Mesendoderm (in vitro differentiated cells): ENCODE data around the gene COPS9.

Experiments used
- DNase-seq: peaks from one replicate; pipeline ENCODE4 v3.0.0; 2013
- H2AK5ac ChIP-seq: 2 replicates; pipeline ENCODE4 v1.6.1; 2013; ENCODE audit warnings: low read length, inconsistent platforms
- H2BK120ac ChIP-seq: 2 replicates; pipeline ENCODE4 v1.6.1; 2013; ENCODE audit warnings: low read depth, mild to moderate bottlenecking, low read length, moderate library complexity, mixed read lengths
- H2BK15ac ChIP-seq: replicated peaks from 2 replicates; pipeline ENCODE4 v1.6.1; 2013; ENCODE audit warnings: low read depth, mild to moderate bottlenecking, moderate library complexity
- H2BK5ac ChIP-seq: 2 replicates; pipeline ENCODE4 v1.6.1; 2013; ENCODE audit warnings: low read length, inconsistent platforms
- H3K18ac ChIP-seq: 2 replicates; pipeline ENCODE4 v1.6.1; 2013; ENCODE audit warnings: mild to moderate bottlenecking, low read length, mixed read lengths
- H3K23ac ChIP-seq: one replicate; pipeline ENCODE4 v1.6.1; 2013; ENCODE audit warnings: low read length
- H3K27ac ChIP-seq: 2 replicates; pipeline ENCODE4 v1.5.1; 2013; ENCODE audit warnings: low read depth, mild to moderate bottlenecking, inconsistent platforms, low read length, moderate library complexity
- H3K27me3 ChIP-seq: 2 replicates; pipeline ENCODE4 v1.6.1; 2013; ENCODE audit warnings: low read length, control low read depth, mild to moderate bottlenecking, inconsistent platforms; ENCODE audit not compliant: insufficient read depth, poor library complexity
- H3K36me3 ChIP-seq: 2 replicates; pipeline ENCODE4 v1.6.1; 2013; ENCODE audit warnings: low read length, inconsistent platforms; ENCODE audit not compliant: control insufficient read depth, insufficient read depth
- H3K4ac ChIP-seq: one replicate; pipeline ENCODE4 v1.6.1; 2013; ENCODE audit warnings: low read depth, mild to moderate bottlenecking, low read length, moderate library complexity
- H3K4me1 ChIP-seq: 2 replicates; pipeline ENCODE4 v1.6.1; 2013; ENCODE audit warnings: low read depth, low read length, inconsistent platforms; ENCODE audit not compliant: control insufficient read depth
- H3K4me2 ChIP-seq: 2 replicates; pipeline ENCODE4 v1.6.1; 2013; ENCODE audit warnings: low read length
- H3K4me3 ChIP-seq: 2 replicates; pipeline ENCODE4 v1.5.1; 2013; ENCODE audit warnings: mild to moderate bottlenecking, low read length
- H3K56ac ChIP-seq: one replicate; pipeline ENCODE4 v1.6.1; 2013; ENCODE audit warnings: low read length
- H3K79me1 ChIP-seq: 2 replicates; pipeline ENCODE4 v1.6.1; 2013; ENCODE audit warnings: low read length, inconsistent platforms
- H3K79me2 ChIP-seq: 2 replicates; pipeline ENCODE4 v1.6.1; 2013; ENCODE audit warnings: mild to moderate bottlenecking, low read length; ENCODE audit not compliant: control insufficient read depth, insufficient read depth
- H3K9ac ChIP-seq: 2 replicates; pipeline ENCODE4 v1.6.1; 2013; ENCODE audit warnings: low read length, inconsistent platforms
- H4K5ac ChIP-seq: one replicate; pipeline ENCODE4 v1.6.1; 2013; ENCODE audit warnings: low read length
- H4K8ac ChIP-seq: one replicate; pipeline ENCODE4 v1.6.1; 2013; ENCODE audit warnings: low read depth, mild to moderate bottlenecking, control low read depth, low read length, moderate library complexity
- WGBS: extraction: QIAGEN DNeasy Blood & Tissue Kit; methylation state at CpG from one replicate; pipeline ENCODE4 v1.1.7; 2013; ENCODE audit warnings: low lambda C conversion rate, missing lambda C conversion rate; ENCODE audit not compliant: insufficient coverage; ENCODE audit errors: extremely low coverage; 5-methylcytosine and 5-hydroxymethylcytosine counted together

COPS9 gene

DNA sequence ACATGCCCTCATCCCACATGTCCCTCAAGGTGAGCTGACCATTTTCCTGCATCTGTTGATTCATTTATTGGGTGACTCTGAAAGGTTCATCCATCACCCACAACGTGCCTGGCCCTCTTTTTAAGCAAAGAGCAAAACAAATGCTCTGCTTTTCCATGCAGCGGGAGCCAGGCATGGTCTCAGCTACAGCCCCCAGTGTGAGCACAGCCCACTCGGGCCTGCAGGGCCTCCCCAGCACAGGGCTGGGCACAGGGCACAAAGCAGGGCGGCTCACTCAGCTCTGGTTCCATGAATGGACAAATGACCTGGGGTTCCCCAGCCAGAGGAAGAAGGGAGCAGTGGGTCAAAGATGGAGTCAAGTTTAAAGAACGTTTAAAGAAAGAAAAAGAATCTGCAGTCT lies 28.5 kb upstream of the COPS9 start:
- Histone ChIP-seq H4K5ac (no peak overlapping the region), H3K56ac (no peak overlapping the region), H2AK5ac (no peak overlapping the region), H2BK15ac (no peak overlapping the region), H3K4me1 (no peaks in the 10 kb centered on the region), H3K4me2 (no peak overlapping the region), H3K27ac (no peak overlapping the region), H4K8ac (no peak overlapping the region), H3K27me3 (no peaks in the 10 kb centered on the region), H3K18ac (no peak overlapping the region), H3K79me2 (no peaks in the 10 kb centered on the region), H3K4ac (no peak overlapping the region), H3K9ac (no peak overlapping the region), H2BK5ac (no peak overlapping the region), H3K23ac (no peak overlapping the region), H3K36me3 (no peaks in the 10 kb centered on the region), H3K79me1 (no peaks in the 10 kb centered on the region), H3K4me3 (no peak overlapping the region), H2BK120ac (no peak overlapping the region)
- DNase-seq = no peak
- no CpG with 5 or more reads among the region's 5 CpGs for WGBS

DNA sequence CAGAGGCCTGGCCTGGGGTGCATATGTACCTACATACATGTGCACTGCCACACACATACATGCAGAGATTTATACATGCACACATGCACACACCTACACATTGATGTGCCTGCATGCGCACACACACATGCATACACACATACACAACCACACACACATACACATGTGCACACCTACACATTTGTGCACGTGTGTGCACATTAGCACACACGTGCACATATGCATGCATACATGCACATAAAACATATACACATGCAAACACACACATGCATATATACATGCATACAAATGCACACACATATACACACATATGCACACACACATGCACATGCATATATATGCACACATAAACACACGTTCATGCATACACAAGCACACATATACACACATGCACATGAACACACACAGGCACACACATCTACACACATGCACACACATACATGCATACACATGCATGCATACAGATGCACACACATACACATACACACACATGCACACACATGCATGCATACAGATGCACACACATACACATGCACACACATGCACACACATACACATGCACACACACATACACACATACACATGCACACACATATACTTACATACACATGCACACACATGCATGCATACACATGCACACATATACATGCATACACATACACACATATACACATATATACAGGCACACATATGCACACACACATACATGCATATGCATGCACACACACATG lies 27.9 kb upstream of the COPS9 start:
- no peaks in the 10 kb centered on the region for H3K79me2 ChIP-seq
- H3K4ac ChIP-seq = no peak overlapping the region
- no peak overlapping the region for H3K9ac ChIP-seq
- no peak overlapping the region for H3K4me3 ChIP-seq
- no peaks in the 10 kb centered on the region for H3K27me3 ChIP-seq
- no peak overlapping the region for H2AK5ac ChIP-seq
- DNase-seq = no peak
- H3K56ac ChIP-seq = no peak overlapping the region
- H4K5ac ChIP-seq = no peak overlapping the region
- no peak overlapping the region for H4K8ac ChIP-seq
- no CpG with 5 or more reads among the region's 4 CpGs for WGBS
- H3K4me1 ChIP-seq = no peaks in the 10 kb centered on the region
- no peak overlapping the region for H3K27ac ChIP-seq
- no peaks in the 10 kb centered on the region for H3K36me3 ChIP-seq
- no peak overlapping the region for H2BK15ac ChIP-seq
- no peak overlapping the region for H3K18ac ChIP-seq
- no peak overlapping the region for H2BK5ac ChIP-seq
- H3K23ac ChIP-seq = no peak overlapping the region
- no peak overlapping the region for H3K4me2 ChIP-seq
- H3K79me1 ChIP-seq = no peaks in the 10 kb centered on the region
- no peak overlapping the region for H2BK120ac ChIP-seq

DNA sequence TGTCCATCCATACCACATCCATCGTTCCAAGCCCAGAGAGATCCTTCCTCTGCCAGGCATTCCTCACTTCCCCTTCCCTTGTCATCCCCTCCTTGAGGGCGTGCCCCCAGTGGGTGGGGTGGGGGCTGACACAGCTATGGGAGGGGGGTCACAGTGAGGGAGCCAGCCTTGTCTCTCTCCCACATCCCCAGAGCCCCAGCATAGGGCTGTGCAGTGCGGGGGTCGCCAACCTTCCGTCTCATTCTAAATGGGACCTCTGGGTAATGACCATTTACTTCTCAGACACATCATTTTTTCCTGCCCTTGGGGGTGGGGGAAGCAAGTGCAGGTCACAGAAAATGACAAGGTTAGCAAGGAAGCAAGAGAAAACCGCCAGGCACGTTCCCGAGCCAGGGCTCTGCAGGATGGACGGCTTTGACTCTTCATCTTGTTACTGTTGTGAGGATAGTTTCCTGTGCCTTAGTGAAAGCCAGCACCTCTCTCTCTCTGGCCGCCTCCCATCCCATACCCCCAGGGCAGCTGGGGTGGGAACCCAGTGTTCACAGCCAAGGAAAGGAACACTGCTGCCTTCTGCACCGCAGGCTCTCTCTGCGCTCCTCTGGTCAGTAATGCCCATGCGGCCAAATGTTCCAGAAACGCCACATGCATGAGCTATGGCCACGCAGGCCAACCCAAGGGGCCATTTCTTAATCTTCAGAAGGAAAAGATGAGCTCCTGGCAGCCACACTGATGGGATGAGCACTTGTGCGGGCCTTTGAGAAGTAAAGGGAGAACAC lies 27.0 kb upstream of the COPS9 start:
- Histone ChIP-seq H2AK5ac (no peak overlapping the region), H3K9ac (no peak overlapping the region), H3K18ac (no peak overlapping the region), H2BK120ac (no peak overlapping the region), H3K27me3 (no peaks in the 10 kb centered on the region), H3K23ac (no peak overlapping the region), H3K27ac (no peak overlapping the region), H3K56ac (no peak overlapping the region), H2BK15ac (no peak overlapping the region), H3K4me2 (no peak overlapping the region), H3K79me1 (no peaks in the 10 kb centered on the region), H3K36me3 (no peaks in the 10 kb centered on the region), H3K79me2 (no peaks in the 10 kb centered on the region), H4K5ac (no peak overlapping the region), H3K4me3 (no peak overlapping the region), H2BK5ac (no peak overlapping the region), H3K4me1 (no peaks in the 10 kb centered on the region), H3K4ac (no peak overlapping the region), H4K8ac (no peak overlapping the region)
- WGBS = no CpG with 5 or more reads among the region's 16 CpGs
- no peak for DNase-seq

DNA sequence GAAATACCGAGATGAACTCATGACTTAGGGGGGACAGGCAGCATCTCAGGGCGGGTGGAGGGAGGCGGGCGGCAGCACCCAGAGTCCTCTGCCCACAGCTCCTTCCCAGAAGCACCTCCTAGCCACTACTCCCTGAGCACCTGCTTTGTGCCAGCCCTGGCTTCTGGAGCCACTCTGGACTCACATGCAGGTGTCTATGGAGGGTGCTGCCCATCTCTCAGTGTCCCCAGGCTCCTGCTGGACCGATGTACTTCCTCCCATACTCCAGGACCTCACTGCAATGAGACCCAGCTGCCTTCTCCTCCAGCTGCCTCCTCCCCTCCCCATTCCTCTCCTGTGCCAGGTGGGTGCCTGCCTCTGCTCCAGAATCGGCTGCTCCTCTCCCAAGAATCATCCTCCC lies 26.4 kb upstream of the COPS9 start:
- no peak for DNase-seq
- no peak overlapping the region for H3K18ac ChIP-seq
- H2BK120ac ChIP-seq = no peak overlapping the region
- no peak overlapping the region for H3K56ac ChIP-seq
- no peak overlapping the region for H3K23ac ChIP-seq
- no peak overlapping the region for H3K27ac ChIP-seq
- H3K4me2 ChIP-seq = no peak overlapping the region
- H2BK15ac ChIP-seq = no peak overlapping the region
- no peak overlapping the region for H3K9ac ChIP-seq
- no peaks in the 10 kb centered on the region for H3K36me3 ChIP-seq
- no peak overlapping the region for H2AK5ac ChIP-seq
- WGBS = no CpG with 5 or more reads among the region's 6 CpGs
- no peak overlapping the region for H4K8ac ChIP-seq
- no peak overlapping the region for H3K4ac ChIP-seq
- H3K27me3 ChIP-seq = no peaks in the 10 kb centered on the region
- no peak overlapping the region for H2BK5ac ChIP-seq
- no peaks in the 10 kb centered on the region for H3K79me1 ChIP-seq
- H4K5ac ChIP-seq = no peak overlapping the region
- no peak overlapping the region for H3K4me3 ChIP-seq
- no peaks in the 10 kb centered on the region for H3K79me2 ChIP-seq
- no peaks in the 10 kb centered on the region for H3K4me1 ChIP-seq

DNA sequence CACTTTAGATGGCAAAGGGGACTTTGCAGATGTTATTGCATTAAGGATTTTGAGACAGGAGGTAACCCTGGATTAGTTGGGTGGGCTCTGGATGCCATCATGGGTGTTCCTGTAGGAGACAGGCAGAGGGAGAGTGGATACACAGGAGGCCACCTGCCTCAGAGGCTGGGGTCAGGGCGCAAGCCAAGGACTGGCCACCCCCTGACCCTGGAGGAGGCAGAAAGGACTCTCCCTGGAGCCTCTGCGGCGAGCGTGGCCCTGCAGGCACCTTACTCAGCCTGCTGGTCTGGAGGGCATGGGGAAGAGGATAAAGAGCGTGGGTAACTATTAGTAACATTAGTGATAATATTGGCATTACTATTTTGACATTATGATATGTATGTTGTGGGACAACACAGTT lies 25.9 kb upstream of the COPS9 start:
- Histone ChIP-seq H3K79me1 (no peaks in the 10 kb centered on the region), H3K23ac (no peak overlapping the region), H3K4me3 (no peak overlapping the region), H2BK15ac (no peak overlapping the region), H3K18ac (no peak overlapping the region), H3K56ac (no peak overlapping the region), H3K4me2 (no peak overlapping the region), H3K27ac (no peak overlapping the region), H2BK5ac (no peak overlapping the region), H3K4ac (no peak overlapping the region), H2AK5ac (no peak overlapping the region), H3K4me1 (no peaks in the 10 kb centered on the region), H3K36me3 (no peaks in the 10 kb centered on the region), H3K27me3 (no peaks in the 10 kb centered on the region), H4K5ac (no peak overlapping the region), H2BK120ac (no peak overlapping the region), H4K8ac (no peak overlapping the region), H3K9ac (no peak overlapping the region), H3K79me2 (no peaks in the 10 kb centered on the region)
- no CpG with 5 or more reads among the region's 5 CpGs for WGBS
- DNase-seq = no peak
